Loucy (cell line): ENCODE measurements around the gene CD6.

Source experiments
- CTCF ChIP-seq: fragments of 200-600 bp; sonication (generic); conservative IDR thresholded peaks from 2 replicates; pipeline ENCODE4 v1.5.1; 2014; ENCODE audit warnings: mild to moderate bottlenecking, antibody characterized with exemption, low read length
- EZH2phosphoT487 ChIP-seq: fragments of 200-600 bp; IDR thresholded peaks from 2 replicates; pipeline ENCODE4 v1.6.1; 2018; ENCODE audit warnings: antibody characterized with exemption, mild to moderate bottlenecking, moderate library complexity, borderline replicate concordance

- no peak for TF ChIP-seq CTCF
- no peak for TF ChIP-seq EZH2phosphoT487
These were observed 52.5 kb downstream of the CD6 start for GRCh38 chr11:61023966-61024295.
